ENCODE data around the gene ZRSR2.
A peak's percentile ranks its signal among the peaks of the same experiment; 100 is the strongest.
"Not testable (repeated sequence)": the region's sequence is repeated elsewhere in the genome, so short reads cannot be mapped to it uniquely, and the experiment has no call there.

The ZRSR2 gene

DNA sequence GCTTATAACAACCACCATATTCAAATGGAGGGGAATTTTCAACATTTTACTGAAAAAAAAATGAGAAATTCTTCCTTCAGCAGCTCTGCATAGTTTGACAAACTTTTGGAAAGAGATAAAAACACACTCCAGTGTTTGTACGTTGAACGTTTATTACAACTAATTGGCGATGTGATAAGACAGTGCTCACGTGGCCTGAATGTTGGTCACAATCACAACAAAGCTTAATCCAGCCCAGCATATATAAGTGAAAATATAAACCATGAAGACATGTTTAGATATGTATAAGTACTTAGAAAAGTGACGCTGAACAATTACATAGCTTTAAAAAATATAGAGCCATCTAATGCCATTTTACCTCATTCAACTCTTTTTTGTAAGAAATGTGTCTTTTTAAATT is 35.7 kb downstream of the ZRSR2 start:
- Histone ChIP-seq H3K4me1 (ENCODE audit: control insufficient read depth, insufficient read depth, low read length, poor library complexity, severe bottlenecking) (no peaks in the 10 kb centered on the region), H3K9me3 (ENCODE audit: control insufficient read depth, low read length) (no peaks in the 10 kb centered on the region), H3K4me3 (ENCODE audit: extremely low read depth, insufficient read depth, low read length, poor library complexity, severe bottlenecking) (no peak overlapping the region), H3K36me3 (ENCODE audit: control insufficient read depth, insufficient read depth, low read length) (peaks cover 35% of the 10 kb centered on the region), H3K27ac (ENCODE audit: low read depth, low read length, severe bottlenecking) (no peak overlapping the region)
- no CpG with 5 or more reads among the region's 5 CpGs for WGBS, 2 experiments (ENCODE audit: insufficient coverage in 2 of 2)

- Histone ChIP-seq H3K4me1 (ENCODE audit: control insufficient read depth, insufficient read depth, low read length, poor library complexity, severe bottlenecking) (peaks cover 2% of the 10 kb centered on the region), H3K36me3 (ENCODE audit: control insufficient read depth, insufficient read depth, low read length) (peaks cover 24% of the 10 kb centered on the region), H3K27ac (ENCODE audit: low read depth, low read length, severe bottlenecking) (no peak overlapping the region), H3K9me3 (ENCODE audit: control insufficient read depth, low read length) (no peaks in the 10 kb centered on the region), H3K4me3 (ENCODE audit: extremely low read depth, insufficient read depth, low read length, poor library complexity, severe bottlenecking) (no peak overlapping the region)
- no CpG with 5 or more reads among the region's 1 CpG for WGBS, 2 experiments (ENCODE audit: insufficient coverage in 2 of 2)
Measured at GRCh38 chrX:15829217-15829616, 38.9 kb downstream of the ZRSR2 start.

DNA sequence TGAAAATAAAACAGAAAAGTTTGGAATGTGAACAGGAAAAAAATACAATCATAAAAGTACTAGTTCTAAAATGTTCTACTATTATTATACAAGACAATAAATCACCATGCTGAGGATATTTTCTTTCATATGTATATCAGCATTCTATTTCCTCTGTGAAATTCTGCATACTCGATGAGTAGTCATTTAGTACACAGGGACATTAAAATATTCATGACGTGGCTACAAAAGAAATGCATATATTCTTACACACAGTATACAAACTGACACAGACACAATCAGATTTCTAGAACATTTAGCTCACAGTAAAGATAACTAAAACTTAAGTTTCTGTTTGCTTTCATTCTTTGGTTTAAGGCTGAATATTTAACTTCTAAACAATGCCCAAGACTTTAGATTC is 41.1 kb downstream of the ZRSR2 start:
- WGBS, 2 experiments (ENCODE audit: insufficient coverage in 2 of 2) = no CpG with 5 or more reads among the region's 2 CpGs
- H3K4me3 ChIP-seq (ENCODE audit: extremely low read depth, insufficient read depth, low read length, poor library complexity, severe bottlenecking); H3K4me1 ChIP-seq (ENCODE audit: control insufficient read depth, insufficient read depth, low read length, poor library complexity, severe bottlenecking); H3K9me3 ChIP-seq (ENCODE audit: control insufficient read depth, low read length); H3K27ac ChIP-seq (ENCODE audit: low read depth, low read length, severe bottlenecking): not testable (repeated sequence)
- H3K36me3 ChIP-seq (ENCODE audit: control insufficient read depth, insufficient read depth, low read length) = peaks cover 14% of the 10 kb centered on the region

GRCh38 chrX:15834053-15834452 is 43.8 kb downstream of the ZRSR2 start:
- H3K27ac ChIP-seq (ENCODE audit: low read depth, low read length, severe bottlenecking) = no peak overlapping the region
- H3K9me3 ChIP-seq (ENCODE audit: control insufficient read depth, low read length) = no peaks in the 10 kb centered on the region
- WGBS, 2 experiments (ENCODE audit: insufficient coverage in 2 of 2) = 80% methylated on average over 1 of the region's 3 CpGs; no CpG with 5 or more reads in 1 of the 2 experiments
- H3K36me3 ChIP-seq (ENCODE audit: control insufficient read depth, insufficient read depth, low read length) = peaks cover 22% of the 10 kb centered on the region
- H3K4me3 ChIP-seq (ENCODE audit: extremely low read depth, insufficient read depth, low read length, poor library complexity, severe bottlenecking) = no peak overlapping the region
- peaks cover 9% of the 10 kb centered on the region for H3K4me1 ChIP-seq (ENCODE audit: control insufficient read depth, insufficient read depth, low read length, poor library complexity, severe bottlenecking)

DNA sequence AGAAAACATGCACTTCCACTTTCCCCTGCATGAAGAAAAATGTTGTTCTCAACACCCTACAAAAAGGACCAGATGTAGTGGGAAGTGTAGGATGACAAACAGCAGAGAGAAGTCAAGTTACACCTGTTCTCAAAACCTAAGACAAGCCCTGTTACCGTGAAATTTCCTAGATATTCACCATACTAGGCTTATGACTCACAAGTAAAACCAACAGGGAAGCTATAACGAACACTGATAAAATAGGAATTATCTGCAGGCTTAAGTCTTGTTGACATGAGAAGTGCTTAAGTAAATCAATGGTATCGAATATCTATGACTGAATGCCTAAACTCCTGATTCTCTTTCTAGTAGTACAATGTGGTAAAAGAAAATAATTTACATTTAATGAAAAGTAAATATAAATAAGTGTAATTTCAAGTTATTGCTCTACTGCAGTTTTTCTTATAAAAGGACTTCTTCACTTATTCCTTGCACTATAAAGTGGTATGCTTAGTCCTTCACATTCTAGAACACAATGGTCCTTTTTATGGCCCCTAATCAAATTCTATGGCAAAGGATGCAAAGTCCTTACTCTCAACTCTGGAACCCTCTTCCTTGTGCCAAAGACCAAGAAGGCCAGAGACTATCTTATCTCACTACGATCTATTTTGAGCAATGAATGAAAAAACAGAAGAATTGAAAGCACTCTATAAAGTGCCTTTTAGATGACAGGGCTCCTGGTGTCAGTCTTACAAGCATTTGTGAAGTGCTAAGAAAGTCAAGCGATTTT is 44.7 kb downstream of the ZRSR2 start:
- H3K4me3 ChIP-seq (ENCODE audit: extremely low read depth, insufficient read depth, low read length, poor library complexity, severe bottlenecking) = no peak overlapping the region
- no CpG with 5 or more reads among the region's 5 CpGs for WGBS, 2 experiments (ENCODE audit: insufficient coverage in 2 of 2)
- H3K9me3 ChIP-seq (ENCODE audit: control insufficient read depth, low read length) = no peaks in the 10 kb centered on the region
- H3K4me1 ChIP-seq (ENCODE audit: control insufficient read depth, insufficient read depth, low read length, poor library complexity, severe bottlenecking) = peaks cover 9% of the 10 kb centered on the region
- H3K27ac ChIP-seq (ENCODE audit: low read depth, low read length, severe bottlenecking) = no peak overlapping the region
- H3K36me3 ChIP-seq (ENCODE audit: control insufficient read depth, insufficient read depth, low read length) = peaks cover 30% of the 10 kb centered on the region

- Histone ChIP-seq H3K4me3 (ENCODE audit: extremely low read depth, insufficient read depth, low read length, poor library complexity, severe bottlenecking) (no peak overlapping the region), H3K4me1 (ENCODE audit: control insufficient read depth, insufficient read depth, low read length, poor library complexity, severe bottlenecking) (peaks cover 7% of the 10 kb centered on the region), H3K9me3 (ENCODE audit: control insufficient read depth, low read length) (no peaks in the 10 kb centered on the region), H3K27ac (ENCODE audit: low read depth, low read length, severe bottlenecking) (no peak overlapping the region), H3K36me3 (ENCODE audit: control insufficient read depth, insufficient read depth, low read length) (peaks cover 49% of the 10 kb centered on the region)
- WGBS, 2 experiments (ENCODE audit: insufficient coverage in 2 of 2) = 80% methylated on average over 2 of the region's 3 CpGs; no CpG with 5 or more reads in 1 of the 2 experiments
Measured at GRCh38 chrX:15838017-15838416, 47.7 kb downstream of the ZRSR2 start.

DNA sequence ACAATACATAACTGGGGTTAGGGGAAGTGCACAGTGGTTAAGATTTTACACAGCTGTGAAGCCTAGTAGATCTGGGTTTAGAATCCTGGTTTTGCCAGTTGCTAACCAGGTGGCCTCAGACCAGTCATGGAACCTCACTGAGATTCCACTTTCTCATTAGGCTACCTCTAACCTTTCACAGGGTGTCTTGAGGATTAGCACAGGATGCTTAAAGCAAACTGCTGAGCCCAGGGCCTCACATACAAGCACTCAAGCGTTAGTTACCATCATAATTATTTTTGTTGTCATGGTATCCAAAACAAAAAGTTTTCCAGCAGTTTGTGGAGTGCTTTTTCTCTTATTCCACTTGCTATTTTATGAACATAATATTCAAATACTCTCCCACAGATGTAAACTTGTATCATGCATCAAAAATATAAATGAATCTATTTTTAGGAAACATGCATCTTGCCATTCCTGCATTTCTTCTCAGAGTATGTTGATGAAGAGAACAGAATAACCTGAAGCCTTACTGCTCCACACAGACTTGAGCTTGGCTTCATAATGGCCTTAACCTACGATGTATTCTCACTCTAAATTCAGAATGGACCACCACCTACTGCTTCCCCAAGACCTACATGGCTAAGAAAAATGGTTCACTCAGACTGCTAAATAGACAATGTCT is 51.7 kb downstream of the ZRSR2 start:
- no CpG with 5 or more reads among the region's 2 CpGs for WGBS, 2 experiments (ENCODE audit: insufficient coverage in 2 of 2)
- Histone ChIP-seq H3K36me3 (ENCODE audit: control insufficient read depth, insufficient read depth, low read length) (peaks cover 64% of the 10 kb centered on the region), H3K4me3 (ENCODE audit: extremely low read depth, insufficient read depth, low read length, poor library complexity, severe bottlenecking) (no peak overlapping the region), H3K4me1 (ENCODE audit: control insufficient read depth, insufficient read depth, low read length, poor library complexity, severe bottlenecking) (no peaks in the 10 kb centered on the region), H3K9me3 (ENCODE audit: control insufficient read depth, low read length) (no peaks in the 10 kb centered on the region), H3K27ac (ENCODE audit: low read depth, low read length, severe bottlenecking) (no peak overlapping the region)

DNA sequence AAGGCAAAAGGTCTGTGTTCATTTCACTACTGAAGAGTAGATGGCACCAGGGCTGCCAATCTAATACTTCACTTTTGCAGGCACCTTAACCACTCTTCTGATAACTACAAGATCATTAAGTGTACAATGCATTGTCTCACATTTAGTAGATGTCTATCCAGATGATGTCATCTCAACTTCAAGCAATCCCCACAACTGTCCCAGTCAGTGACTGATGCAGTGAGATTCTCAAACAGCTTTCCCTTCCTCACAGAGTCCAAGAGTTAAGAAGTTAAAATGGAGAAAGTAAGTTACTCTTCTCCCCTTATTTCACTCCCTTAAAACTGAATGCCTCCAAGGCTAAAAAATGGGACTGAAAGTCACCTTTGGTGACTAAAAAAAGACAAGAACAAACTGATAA is 53.7 kb downstream of the ZRSR2 start:
- no peaks in the 10 kb centered on the region for H3K9me3 ChIP-seq (ENCODE audit: control insufficient read depth, low read length)
- H3K4me1 ChIP-seq (ENCODE audit: control insufficient read depth, insufficient read depth, low read length, poor library complexity, severe bottlenecking) = peaks cover 2% of the 10 kb centered on the region
- H3K36me3 ChIP-seq (ENCODE audit: control insufficient read depth, insufficient read depth, low read length) = peaks cover 55% of the 10 kb centered on the region
- no peak overlapping the region for H3K4me3 ChIP-seq (ENCODE audit: extremely low read depth, insufficient read depth, low read length, poor library complexity, severe bottlenecking)
- H3K27ac ChIP-seq (ENCODE audit: low read depth, low read length, severe bottlenecking) = no peak overlapping the region

GRCh38 chrX:15848576-15848975 is 58.3 kb downstream of the ZRSR2 start:
- H3K36me3 ChIP-seq (ENCODE audit: control insufficient read depth, insufficient read depth, low read length) = peaks cover 34% of the 10 kb centered on the region
- WGBS, 2 experiments (ENCODE audit: insufficient coverage in 2 of 2) = no CpG with 5 or more reads among the region's 1 CpG

DNA sequence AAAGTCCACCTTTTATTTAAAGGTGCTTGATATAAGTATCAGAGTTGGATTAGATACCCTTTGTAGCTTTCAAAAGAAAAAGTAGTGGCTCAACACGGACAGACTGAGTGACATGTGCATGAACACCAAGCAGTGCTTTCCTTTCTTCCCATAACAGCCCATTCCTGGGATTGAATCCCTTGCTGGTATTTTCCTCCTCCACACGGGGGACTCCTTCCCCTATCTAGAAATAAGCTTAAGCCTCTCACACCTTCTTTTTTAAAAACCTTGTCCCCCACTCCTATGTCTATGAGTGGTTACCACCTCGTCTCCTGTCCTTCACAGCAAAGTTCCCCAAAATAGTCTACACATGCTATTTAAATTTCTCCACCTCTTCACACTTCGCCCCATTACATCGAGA is 59.3 kb downstream of the ZRSR2 start:
- peaks cover 2% of the 10 kb centered on the region for H3K4me1 ChIP-seq (ENCODE audit: control insufficient read depth, insufficient read depth, low read length, poor library complexity, severe bottlenecking)
- H3K27ac ChIP-seq (ENCODE audit: low read depth, low read length, severe bottlenecking) = peak overlapping the region; percentile 16
- 50 to 100% methylated on average over 2 of the region's 5 CpGs for WGBS, 2 experiments (ENCODE audit: insufficient coverage in 2 of 2)
- peaks cover 28% of the 10 kb centered on the region for H3K36me3 ChIP-seq (ENCODE audit: control insufficient read depth, insufficient read depth, low read length)
- H3K4me3 ChIP-seq (ENCODE audit: extremely low read depth, insufficient read depth, low read length, poor library complexity, severe bottlenecking) = no peak overlapping the region
- no peaks in the 10 kb centered on the region for H3K9me3 ChIP-seq (ENCODE audit: control insufficient read depth, low read length)

More at GRCh38 chrX:15848576-15848975, 58.3 kb downstream of the ZRSR2 start:
- H3K27ac ChIP-seq (ENCODE audit: low read depth, low read length, severe bottlenecking) = no peak overlapping the region
- no peak overlapping the region for H3K4me3 ChIP-seq (ENCODE audit: extremely low read depth, insufficient read depth, low read length, poor library complexity, severe bottlenecking)
- peaks cover 2% of the 10 kb centered on the region for H3K4me1 ChIP-seq (ENCODE audit: control insufficient read depth, insufficient read depth, low read length, poor library complexity, severe bottlenecking)
- no peaks in the 10 kb centered on the region for H3K9me3 ChIP-seq (ENCODE audit: control insufficient read depth, low read length)

DNA sequence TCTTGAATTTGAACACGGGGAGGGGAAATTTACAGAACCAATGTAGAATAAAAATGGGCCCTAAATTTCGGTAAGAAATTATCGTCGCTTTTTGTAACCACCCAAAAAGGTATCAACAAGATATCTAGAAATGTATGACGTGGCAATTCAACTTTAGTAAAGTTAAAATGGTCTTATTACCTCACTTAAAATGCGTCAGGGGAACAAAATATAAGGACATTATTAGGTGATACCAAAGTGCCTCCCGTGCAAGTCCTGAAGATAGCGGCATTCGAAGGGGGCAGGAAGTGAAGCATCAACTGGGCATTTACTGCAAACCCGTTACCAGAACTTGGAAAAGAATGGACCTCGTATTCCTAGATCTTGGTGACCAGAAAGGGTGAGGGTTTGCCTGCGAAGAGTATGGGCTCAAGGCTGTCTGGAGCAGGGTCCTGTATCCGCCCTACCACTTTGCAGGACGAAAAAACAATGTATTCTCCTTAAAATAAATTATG is 63.3 kb downstream of the ZRSR2 start:
- H3K4me1 ChIP-seq (ENCODE audit: control insufficient read depth, insufficient read depth, low read length, poor library complexity, severe bottlenecking) = peaks cover 7% of the 10 kb centered on the region
- peaks cover 12% of the 10 kb centered on the region for H3K36me3 ChIP-seq (ENCODE audit: control insufficient read depth, insufficient read depth, low read length)
- H3K4me3 ChIP-seq (ENCODE audit: extremely low read depth, insufficient read depth, low read length, poor library complexity, severe bottlenecking) = peak overlapping the region; percentile 62
- no peaks in the 10 kb centered on the region for H3K9me3 ChIP-seq (ENCODE audit: control insufficient read depth, low read length)
- WGBS, 2 experiments (ENCODE audit: insufficient coverage in 2 of 2) = 0% methylated on average over 3 to 5 of the region's 14 CpGs
- H3K27ac ChIP-seq (ENCODE audit: low read depth, low read length, severe bottlenecking) = peak overlapping the region; percentile 57
